HG03354 (cell line): ENCODE results near the gene PRRT2.

Experiments
- ATAC-seq: cut with Tn5 transposase; IDR thresholded peaks from one replicate; pipeline ENCODE4 v1.9.1; 2021; ENCODE audit warnings: mild to moderate bottlenecking; ENCODE audit not compliant: unreplicated experiment, poor library complexity, severe bottlenecking

The PRRT2 gene

DNA sequence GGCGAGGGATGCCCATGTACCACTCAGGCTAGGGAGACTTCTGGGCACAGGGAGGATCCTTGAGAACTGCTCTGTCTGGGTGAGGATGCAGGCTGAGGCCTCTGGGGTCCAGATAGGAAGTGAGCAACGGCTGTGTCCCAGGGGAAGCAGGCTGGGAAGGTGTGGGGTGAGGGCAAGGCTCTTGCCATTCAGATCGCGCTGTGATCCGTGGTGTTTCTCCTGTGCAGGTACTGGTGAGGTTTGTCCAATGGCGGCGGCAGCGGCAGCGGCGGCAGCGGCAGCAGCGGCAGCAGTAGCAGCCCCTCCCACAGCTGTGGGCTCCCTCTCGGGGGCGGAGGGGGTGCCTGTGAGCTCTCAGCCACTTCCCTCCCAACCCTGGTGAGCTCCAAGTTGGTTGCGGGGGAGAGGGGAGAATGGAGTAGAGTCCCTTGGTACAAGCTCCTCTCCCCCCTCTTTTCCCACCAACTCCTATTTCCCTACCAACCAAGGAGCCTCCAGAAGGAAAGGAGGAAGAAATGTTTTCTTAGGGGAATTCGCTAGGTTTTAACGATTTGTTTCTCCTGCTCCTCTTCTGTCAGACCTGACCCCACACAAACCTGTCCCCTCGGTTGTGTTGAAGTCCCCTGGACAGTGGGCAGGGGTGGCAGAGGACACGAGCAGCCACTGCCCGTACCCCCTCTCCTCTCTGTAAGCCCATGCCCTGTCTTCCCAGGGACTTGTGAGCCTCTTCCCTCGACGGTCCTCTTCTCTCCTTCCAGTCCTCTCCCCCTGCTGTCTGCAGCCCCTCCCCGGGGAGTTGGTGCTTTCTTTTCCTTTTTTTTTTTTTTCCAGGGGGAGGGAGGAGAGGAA is 1.9 kb upstream of the PRRT2 start:
- ATAC-seq = no peak

DNA sequence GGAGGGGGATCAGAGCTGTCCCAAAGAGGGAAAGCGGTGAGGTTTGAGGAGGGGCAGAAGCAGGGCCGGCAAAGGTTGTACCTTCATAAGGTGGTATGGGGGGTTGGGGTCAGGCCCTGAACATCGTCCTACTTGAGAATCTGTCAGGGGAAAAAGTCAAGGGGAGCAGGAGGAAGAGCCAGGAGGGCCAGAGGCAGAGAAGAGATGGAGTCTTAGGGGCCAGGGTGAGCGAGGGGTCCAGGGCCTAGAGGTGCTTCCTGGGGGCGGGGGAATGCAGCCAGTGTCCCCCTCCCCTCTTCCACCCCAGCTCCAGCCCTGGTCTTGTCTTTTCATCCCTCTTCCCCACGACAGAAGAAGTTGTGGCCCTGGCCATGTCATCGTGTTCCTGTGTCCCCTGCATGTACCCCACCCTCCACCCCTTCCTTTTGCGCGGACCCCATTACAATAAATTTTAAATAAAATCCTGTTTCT is 1.3 kb upstream of the PRRT2 start:
- no peak for ATAC-seq

DNA sequence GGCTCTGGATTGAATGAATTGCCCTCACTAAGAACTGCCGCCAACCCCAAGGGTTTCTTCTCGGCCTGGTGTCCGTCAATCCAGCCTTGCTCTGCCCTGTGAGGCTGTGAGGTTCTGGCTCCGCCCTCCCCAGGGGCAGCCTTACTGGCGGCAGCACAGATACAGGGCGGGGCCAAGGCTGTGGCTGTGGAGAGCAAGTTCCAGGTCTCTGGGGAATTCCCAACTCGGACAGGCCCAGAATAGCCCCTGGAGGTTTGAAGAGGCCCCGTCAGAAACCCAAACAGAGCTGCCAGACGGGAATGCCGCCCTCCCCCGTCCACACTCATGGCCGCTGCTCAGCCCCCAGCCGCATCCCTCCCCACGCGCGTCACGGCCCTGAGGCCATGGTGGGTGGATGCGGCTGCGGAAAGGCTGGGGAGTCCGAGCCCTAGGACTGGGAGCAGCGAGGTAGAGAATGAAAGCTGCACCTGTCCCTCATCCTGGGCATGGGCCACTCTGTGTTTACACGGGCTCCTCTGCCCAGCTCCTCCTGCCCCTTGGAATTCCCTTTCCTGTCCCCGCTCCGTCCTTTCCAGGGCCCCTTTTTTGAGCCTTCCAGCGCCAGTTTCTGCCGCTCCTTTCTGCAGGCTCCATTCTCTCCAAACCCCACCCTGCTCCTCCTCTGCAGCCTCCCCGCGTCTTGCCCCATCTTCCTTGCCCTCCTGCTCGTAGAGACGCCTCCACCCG is 660 bp upstream of the PRRT2 start:
- peak; percentile 30 for ATAC-seq

DNA sequence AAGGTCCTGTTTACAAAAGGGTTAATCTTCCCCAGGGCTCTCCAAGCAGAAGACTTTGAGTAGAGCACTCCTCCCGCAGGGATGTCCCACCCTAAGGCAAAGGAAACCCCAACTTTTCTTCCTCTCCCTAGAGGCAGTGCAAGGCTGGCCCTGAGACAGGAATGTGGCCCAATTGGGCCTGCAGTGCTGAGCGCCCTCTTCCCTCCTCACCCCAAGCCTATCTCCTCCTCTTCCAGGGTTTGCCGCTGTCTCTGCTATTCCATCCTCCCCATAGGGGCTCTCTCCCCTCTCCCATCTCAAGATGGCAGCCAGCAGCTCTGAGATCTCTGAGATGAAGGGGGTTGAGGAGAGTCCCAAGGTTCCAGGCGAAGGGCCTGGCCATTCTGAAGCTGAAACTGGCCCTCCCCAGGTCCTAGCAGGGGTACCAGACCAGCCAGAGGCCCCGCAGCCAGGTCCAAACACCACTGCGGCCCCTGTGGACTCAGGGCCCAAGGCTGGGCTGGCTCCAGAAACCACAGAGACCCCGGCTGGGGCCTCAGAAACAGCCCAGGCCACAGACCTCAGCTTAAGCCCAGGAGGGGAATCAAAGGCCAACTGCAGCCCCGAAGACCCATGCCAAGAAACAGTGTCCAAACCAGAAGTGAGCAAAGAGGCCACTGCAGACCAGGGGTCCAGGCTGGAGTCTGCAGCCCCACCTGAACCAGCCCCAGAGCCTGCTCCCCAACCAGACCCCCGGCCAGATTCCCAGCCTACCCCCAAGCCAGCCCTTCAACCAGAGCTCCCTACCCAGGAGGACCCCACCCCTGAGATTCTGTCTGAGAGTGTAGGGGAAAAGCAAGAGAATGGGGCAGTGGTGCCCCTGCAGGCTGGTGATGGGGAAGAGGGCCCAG is 1.0 kb downstream of the PRRT2 start:
- ATAC-seq = no peak

DNA sequence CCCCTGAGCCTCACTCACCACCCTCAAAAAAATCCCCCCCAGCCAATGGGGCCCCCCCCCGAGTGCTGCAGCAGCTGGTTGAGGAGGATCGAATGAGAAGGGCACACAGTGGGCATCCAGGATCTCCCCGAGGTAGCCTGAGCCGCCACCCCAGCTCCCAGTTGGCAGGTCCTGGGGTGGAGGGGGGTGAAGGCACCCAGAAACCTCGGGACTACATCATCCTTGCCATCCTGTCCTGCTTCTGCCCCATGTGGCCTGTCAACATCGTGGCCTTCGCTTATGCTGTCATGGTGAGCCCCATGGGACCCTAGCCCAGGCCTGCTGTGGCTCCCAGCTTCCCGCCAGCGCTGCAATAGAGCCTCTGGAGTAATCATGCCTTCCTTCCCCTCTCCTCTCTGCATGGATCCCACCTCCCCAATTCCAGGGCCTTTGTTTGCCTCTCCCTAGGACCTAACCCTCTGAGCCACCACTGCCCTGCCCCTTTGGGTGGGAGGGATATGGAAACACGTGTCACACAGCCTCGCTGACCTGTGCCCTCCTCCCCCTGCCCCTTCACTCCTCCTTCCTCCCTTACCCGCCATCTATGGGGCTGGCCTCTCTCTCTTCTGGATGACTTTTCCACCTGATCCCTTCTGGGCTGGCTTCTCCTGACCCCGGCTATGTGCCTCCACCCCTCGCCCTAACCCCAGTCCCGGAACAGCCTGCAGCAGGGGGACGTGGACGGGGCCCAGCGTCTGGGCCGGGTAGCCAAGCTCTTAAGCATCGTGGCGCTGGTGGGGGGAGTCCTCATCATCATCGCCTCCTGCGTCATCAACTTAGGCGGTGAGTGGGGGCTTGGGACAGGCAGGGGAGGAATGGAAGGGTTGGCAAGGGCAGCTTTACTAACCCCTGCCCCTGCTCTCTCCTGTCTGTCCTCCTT is 1.9 kb downstream of the PRRT2 start:
- ATAC-seq = no peak

- ATAC-seq = no peak
Observed at GRCh38 chr16:29814592-29814991, 2.6 kb downstream of the PRRT2 start.

DNA sequence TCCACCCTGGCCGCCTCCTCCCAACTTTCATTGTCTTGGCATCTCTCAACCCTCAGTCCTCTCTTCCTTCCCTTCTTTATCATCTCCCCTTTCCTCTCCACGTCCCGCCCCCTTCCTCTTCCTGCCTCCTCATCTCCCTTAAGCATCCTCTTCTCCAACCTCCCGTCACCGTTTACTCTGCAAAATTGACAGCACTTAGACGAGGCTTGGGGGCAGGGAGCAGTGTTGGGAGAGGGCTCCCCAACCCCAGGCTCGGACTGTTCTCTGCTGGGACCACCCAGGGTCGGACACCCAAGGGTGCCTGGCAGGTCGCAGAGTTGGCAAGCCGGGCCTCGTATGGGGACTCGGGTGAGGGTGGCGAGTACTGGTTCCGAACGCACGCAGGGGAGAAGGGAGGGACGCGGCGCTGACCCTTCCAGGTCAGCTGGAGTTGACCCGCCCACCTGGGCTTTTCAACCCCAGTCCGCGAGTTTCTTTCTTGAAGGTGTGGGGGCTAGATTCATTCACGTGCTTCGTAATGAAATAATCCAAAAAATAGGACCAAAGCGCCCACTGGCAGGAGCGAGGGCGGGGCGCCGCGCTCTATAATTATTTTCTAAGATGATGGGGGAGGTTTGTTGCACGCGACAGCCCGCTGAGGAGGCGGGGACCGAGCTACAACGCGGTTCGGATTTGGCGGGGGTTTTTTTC is 3.2 kb downstream of the PRRT2 start:
- ATAC-seq = no peak

GRCh38 chr16:29815793-29816693 is 4.0 kb downstream of the PRRT2 start, which contains the start of gene PAGR1:
Gene PAGR1, plus strand, starts transcription at chr16:29816152. Its CDS starts 374 bp downstream, at chr16:29816526.
- ATAC-seq = peak; percentile 63

- ATAC-seq = peak; percentile 9
Observed at GRCh38 chr16:29816694-29817441, 4.9 kb downstream of the PRRT2 start.

GRCh38 chr16:29818082-29818481 is 6.1 kb downstream of the PRRT2 start:
- no peak for ATAC-seq

DNA sequence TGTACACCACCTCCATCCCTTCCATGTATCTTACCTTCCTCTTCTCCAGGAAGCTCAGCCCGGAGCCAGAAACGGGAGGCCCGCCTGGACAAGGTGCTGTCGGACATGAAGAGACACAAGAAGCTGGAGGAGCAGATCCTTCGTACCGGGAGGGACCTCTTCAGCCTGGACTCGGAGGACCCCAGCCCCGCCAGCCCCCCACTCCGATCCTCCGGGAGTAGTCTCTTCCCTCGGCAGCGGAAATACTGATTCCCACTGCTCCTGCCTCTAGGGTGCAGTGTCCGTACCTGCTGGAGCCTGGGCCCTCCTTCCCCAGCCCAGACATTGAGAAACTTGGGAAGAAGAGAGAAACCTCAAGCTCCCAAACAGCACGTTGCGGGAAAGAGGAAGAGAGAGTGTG is 7.5 kb downstream of the PRRT2 start:
- ATAC-seq = no peak

DNA sequence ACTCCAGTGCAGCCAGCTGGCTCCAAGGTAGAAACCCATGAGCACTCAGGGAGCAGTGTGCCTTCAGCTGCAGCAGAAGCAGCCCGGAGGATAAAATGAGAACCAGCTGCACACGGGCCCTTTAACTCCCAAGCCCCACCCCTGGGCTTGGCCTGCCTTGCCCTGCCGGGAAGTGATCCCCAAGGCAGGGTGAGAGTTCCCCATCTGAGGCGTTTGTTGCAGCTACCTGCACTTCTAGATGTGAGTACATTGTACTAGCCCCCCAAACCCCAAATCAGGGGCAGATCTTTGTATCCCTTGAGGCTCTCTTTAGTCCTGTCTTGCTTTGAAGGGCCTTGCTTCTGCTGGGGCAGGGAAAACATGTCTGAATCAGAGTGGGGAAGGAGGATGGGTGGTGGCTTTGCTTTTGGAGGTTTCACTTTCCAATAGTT is 8.3 kb downstream of the PRRT2 start, which contains the start of gene MVP:
Gene MVP, plus strand, starts transcription at position 192 of the 431 bp plus-strand sequence. CDS start 10,088 bp downstream, outside the sequence.
- ATAC-seq = peak; percentile 22

DNA sequence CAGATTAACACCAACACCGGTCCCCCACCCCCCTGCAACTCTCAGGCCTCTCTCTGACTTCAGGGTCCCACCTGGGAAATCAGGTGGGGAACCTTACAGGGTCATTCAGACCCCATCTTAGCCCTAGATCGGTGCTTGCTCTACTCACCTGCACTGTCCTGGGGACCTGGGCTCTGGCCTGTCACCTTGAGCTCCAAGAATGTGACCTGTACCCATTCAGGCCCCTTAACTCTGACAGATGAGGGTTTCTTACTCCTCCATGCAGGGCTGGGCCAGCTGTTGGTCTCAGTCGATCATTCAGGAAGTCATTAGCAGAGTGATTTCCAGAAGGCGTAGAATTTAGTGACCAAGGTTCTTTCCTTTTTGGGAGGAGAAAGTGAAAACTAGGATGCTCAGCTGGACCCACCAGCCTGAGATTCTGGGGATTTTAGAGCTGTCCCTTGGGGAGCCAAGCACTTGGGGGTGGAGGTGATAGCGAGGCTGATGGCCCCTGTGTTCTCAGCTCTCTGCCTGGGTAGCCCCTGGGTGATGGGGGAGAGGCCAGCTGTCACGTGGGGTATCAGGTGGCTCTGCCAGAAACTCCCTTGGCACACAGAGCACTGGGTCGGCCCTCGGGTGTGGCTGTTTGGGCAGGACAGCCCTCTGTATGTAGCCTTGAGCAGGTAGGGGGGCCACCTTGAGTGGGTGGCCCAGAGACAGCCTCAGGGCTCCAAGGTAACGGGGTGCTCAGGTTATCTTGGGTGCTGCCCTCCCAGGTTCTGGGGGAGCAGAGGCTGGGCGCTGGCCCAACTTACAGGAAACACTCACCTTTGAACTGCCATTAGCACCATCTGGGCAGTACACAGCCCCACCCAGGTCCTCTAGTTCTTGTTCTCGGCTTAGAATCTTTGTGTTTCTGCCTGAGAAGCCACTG is 9.0 kb downstream of the PRRT2 start:
- peak; percentile 45 for ATAC-seq

GRCh38 chr16:29821643-29822115 is 9.7 kb downstream of the PRRT2 start:
- ATAC-seq = no peak

DNA sequence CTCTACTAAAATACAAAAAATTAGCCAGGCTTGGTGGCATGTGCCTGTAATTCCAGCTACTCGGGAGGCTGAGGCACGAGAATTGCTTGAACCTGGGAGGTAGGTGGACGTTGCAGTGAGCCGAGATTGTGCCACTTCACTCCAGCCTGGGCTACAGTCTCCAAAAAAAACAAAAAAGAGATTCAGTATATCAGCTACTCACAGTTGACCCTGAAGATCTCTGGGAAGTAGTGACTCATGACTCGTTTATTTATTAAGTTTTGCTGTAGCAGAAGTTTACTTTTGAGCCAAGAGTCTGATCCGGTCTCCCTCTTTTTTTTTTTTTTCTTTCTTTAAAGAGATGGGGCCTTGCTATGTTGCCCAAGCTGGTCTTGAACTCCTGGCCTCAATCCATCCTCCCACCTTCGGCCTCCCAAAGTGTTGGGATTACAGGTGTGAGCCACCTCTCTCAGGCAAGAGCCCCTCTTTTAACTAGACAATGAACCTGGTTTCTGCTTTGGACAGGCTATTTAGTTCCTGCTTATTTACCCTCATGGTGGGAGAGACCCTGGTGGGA is 12.7 kb downstream of the PRRT2 start:
- no peak for ATAC-seq
